Chondrocyte (in vitro differentiated cells): Measurements from ENCODE around the gene ZNF304. TPM values are rescaled to one million over a fixed set of nuclear protein-coding genes. Genes with fewer than 3 reads are reported as not detected.
"Not testable (repeated sequence)": the region's sequence is repeated elsewhere in the genome, so short reads cannot be mapped to it uniquely, and the experiment has no call there.

Experiments used
- DNase-seq: peaks from one replicate; pipeline ENCODE4 v3.0.0; 2021; ENCODE audit warnings: mixed read lengths, low spot score
- H3K27ac Mint-ChIP-seq: one replicate; pipeline ENCODE4 v1.8.0; 2021; ENCODE audit warnings: mild to moderate bottlenecking, moderate library complexity, mixed read lengths; ENCODE audit not compliant: unreplicated experiment
- H3K27me3 Mint-ChIP-seq: 2 replicates; pipeline ENCODE4 v1.8.0; 2021; ENCODE audit warnings: low read depth, mixed read lengths
- H3K36me3 Mint-ChIP-seq: 2 replicates; pipeline ENCODE4 v1.8.0; 2021; ENCODE audit warnings: low read depth, mixed read lengths
- H3K4me1 Mint-ChIP-seq: 2 replicates; pipeline ENCODE4 v1.8.0; 2021; ENCODE audit warnings: low read depth, mild to moderate bottlenecking, mixed read lengths
- H3K4me3 Mint-ChIP-seq: one replicate; pipeline ENCODE4 v1.8.0; 2021; ENCODE audit warnings: mild to moderate bottlenecking, moderate library complexity, mixed read lengths; ENCODE audit not compliant: unreplicated experiment
- H3K9me3 Mint-ChIP-seq: 2 replicates; pipeline ENCODE4 v1.8.0; 2021; ENCODE audit warnings: low read depth, mixed read lengths
- CTCF ChIP-seq: fragments of 200-600 bp; sonication (generic); IDR thresholded peaks from 2 replicates; pipeline ENCODE4 v1.5.0; 2021; ENCODE audit warnings: antibody characterized with exemption, mild to moderate bottlenecking, moderate library complexity
- total RNA-seq: library from RNA; stranded (reverse); gene quantifications from 3 replicates; pipeline ENCODE4 v1.2.1, GENCODE V29; 2021

Gene ZNF304
- total RNA-seq, 1 donor from 2014 or later: 8.0 TPM

GRCh38 chr19:57366776-57367175 is 15.7 kb downstream of the ZNF304 start:
- no peak for DNase-seq
- Mint-ChIP-seq H3K9me3 (no peaks in the 10 kb centered on the region), H3K27ac (no peak overlapping the region), H3K27me3 (no peaks in the 10 kb centered on the region), H3K4me3 (no peak overlapping the region), H3K4me1 (peaks cover 19% of the 10 kb centered on the region), H3K36me3 (peaks cover 25% of the 10 kb centered on the region)
- no peak for TF ChIP-seq CTCF

- Mint-ChIP-seq H3K4me3 (no peak overlapping the region), H3K36me3 (peaks cover 83% of the 10 kb centered on the region), H3K4me1 (no peaks in the 10 kb centered on the region), H3K27me3 (no peaks in the 10 kb centered on the region), H3K27ac (no peak overlapping the region), H3K9me3 (peaks cover 45% of the 10 kb centered on the region)
- DNase-seq: no peak
- TF ChIP-seq CTCF: no peak
These were observed 23.1 kb downstream of the ZNF304 start for GRCh38 chr19:57374179-57374578.

GRCh38 chr19:57374647-57375046 is 23.6 kb downstream of the ZNF304 start:
- not testable (repeated sequence) for DNase-seq, H3K27me3 Mint-ChIP-seq, H3K4me3 Mint-ChIP-seq, H3K27ac Mint-ChIP-seq, H3K4me1 Mint-ChIP-seq
- peaks cover 84% of the 10 kb centered on the region for H3K36me3 Mint-ChIP-seq
- peaks cover 49% of the 10 kb centered on the region for H3K9me3 Mint-ChIP-seq

GRCh38 chr19:57376151-57376550 is 25.1 kb downstream of the ZNF304 start:
- Mint-ChIP-seq H3K36me3 (peaks cover 78% of the 10 kb centered on the region), H3K27me3 (no peaks in the 10 kb centered on the region), H3K9me3 (peaks cover 57% of the 10 kb centered on the region), H3K4me3 (no peak overlapping the region), H3K27ac (no peak overlapping the region), H3K4me1 (no peaks in the 10 kb centered on the region)
- DNase-seq: no peak
- no peak for TF ChIP-seq CTCF

GRCh38 chr19:57377498-57378146 is 26.6 kb downstream of the ZNF304 start:
- no peaks in the 10 kb centered on the region for H3K27me3 Mint-ChIP-seq
- no peaks in the 10 kb centered on the region for H3K4me1 Mint-ChIP-seq
- no peak overlapping the region for H3K27ac Mint-ChIP-seq
- H3K4me3 Mint-ChIP-seq: no peak overlapping the region
- H3K9me3 Mint-ChIP-seq: peaks cover 57% of the 10 kb centered on the region
- H3K36me3 Mint-ChIP-seq: peaks cover 64% of the 10 kb centered on the region
- DNase-seq: no peak
- TF ChIP-seq CTCF: no peak

- H3K36me3 Mint-ChIP-seq: peaks cover 33% of the 10 kb centered on the region
- TF ChIP-seq CTCF: no peak
- no peak overlapping the region for H3K4me3 Mint-ChIP-seq
- no peak overlapping the region for H3K27ac Mint-ChIP-seq
- H3K4me1 Mint-ChIP-seq: no peaks in the 10 kb centered on the region
- peaks cover 42% of the 10 kb centered on the region for H3K9me3 Mint-ChIP-seq
- DNase-seq: no peak
- no peaks in the 10 kb centered on the region for H3K27me3 Mint-ChIP-seq
These were observed 29.9 kb downstream of the ZNF304 start for GRCh38 chr19:57380923-57381322.
